ENCODE data around the gene HSPA14.

The HSPA14 gene, protein sequence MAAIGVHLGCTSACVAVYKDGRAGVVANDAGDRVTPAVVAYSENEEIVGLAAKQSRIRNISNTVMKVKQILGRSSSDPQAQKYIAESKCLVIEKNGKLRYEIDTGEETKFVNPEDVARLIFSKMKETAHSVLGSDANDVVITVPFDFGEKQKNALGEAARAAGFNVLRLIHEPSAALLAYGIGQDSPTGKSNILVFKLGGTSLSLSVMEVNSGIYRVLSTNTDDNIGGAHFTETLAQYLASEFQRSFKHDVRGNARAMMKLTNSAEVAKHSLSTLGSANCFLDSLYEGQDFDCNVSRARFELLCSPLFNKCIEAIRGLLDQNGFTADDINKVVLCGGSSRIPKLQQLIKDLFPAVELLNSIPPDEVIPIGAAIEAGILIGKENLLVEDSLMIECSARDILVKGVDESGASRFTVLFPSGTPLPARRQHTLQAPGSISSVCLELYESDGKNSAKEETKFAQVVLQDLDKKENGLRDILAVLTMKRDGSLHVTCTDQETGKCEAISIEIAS

DNA sequence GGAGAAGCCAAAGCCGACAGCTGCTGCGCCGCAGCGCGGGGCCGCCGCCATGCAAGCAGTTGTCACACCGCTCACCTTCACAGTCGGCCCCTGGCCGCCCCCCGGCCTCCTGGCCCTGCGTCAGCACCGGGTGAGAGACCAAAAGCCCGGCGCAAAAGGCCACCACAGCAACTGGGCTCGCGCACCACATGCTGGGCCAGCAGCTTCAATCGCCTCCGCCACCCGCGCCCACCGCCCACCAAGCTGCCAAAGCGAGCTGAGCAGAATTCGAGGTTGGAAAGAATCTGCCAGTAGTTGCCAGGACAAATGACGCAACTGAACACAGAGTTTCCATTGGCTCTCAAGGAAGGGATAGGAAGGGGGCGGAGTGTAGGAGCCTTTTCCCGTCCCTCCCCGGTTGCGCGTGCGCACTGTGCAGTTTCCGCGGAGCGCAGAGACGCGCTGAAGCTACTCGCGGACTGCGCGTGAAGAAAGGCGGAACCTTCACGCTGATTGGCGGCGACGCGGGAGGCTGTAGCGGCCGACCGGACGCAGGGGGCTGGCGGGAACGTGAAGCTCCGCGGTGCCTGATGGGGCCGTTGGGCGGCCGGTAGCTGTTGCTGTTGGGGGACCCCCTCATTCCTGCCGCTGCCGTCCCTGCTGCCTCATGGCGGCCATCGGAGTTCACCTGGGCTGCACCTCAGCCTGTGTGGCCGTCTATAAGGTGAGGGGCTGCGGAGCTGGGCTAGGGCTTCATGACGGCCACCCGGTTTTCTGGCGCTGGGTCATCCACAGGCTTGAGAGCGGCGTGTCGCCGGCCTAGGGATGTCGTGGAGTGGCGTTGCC lies at the start of gene HSPA14, which contains the start of the genes CDNF and MSANTD7:
TSS of gene HSPA14 (plus strand) at position 550 of the 825 bp plus-strand sequence. CDS start at position 647, 97 bp downstream.
TSS of gene CDNF (minus strand) at position 281 of the 825 bp plus-strand sequence. CDS start at position 190, 91 bp downstream.
TSS of gene MSANTD7 (plus strand) at position 550 of the 825 bp plus-strand sequence. CDS start 3,979 bp downstream, outside the sequence.
- TF ChIP-seq, protein P1, sequence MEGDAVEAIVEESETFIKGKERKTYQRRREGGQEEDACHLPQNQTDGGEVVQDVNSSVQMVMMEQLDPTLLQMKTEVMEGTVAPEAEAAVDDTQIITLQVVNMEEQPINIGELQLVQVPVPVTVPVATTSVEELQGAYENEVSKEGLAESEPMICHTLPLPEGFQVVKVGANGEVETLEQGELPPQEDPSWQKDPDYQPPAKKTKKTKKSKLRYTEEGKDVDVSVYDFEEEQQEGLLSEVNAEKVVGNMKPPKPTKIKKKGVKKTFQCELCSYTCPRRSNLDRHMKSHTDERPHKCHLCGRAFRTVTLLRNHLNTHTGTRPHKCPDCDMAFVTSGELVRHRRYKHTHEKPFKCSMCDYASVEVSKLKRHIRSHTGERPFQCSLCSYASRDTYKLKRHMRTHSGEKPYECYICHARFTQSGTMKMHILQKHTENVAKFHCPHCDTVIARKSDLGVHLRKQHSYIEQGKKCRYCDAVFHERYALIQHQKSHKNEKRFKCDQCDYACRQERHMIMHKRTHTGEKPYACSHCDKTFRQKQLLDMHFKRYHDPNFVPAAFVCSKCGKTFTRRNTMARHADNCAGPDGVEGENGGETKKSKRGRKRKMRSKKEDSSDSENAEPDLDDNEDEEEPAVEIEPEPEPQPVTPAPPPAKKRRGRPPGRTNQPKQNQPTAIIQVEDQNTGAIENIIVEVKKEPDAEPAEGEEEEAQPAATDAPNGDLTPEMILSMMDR (IDR thresholded peaks at IDR 0.05; ENCODE audit: low read depth, low read length): no peak
- DNase-seq (ENCODE audit: extremely low read depth, low read depth): peak; percentile 99

DNA sequence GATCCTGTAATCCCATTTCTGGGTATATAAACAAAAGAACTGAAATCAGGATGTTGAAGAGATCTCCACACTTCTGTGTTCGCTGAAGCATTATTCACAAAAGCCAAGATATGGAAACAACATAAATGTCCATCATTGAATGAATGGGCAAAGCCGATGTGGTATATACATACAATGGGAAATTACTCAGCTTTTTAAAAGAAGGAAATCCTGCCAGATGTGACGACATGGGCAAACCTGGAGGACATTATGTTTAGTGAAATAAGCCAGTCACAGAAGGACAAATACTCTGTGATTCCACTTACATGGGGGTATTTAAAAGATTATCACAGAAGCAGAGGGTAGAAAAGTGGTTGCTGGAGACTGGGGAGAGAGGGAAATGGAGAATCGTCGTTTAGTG lies 39.5 kb upstream of the HSPA14 start:
- DNase-seq (ENCODE audit: extremely low read depth, low read depth): no peak

DNA sequence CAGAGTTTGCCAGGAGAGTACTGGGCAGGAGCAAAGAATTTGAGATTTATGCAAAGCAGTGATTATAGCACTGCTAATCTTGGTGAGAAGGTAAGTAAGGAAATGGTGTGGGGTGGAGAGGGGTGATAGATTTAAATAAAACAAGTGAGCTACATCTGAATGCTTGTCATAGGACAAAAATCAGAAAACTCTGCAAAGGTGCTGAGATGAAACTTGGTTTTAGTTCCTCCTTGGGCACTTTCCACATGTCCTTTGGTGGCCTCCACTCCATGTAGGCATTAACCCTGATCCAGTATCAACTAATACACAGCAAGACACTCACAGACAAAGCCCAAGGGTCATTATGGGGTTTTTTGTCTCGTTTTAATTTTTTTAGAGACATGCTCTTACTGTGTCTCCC lies 37.7 kb upstream of the HSPA14 start:
- TF ChIP-seq, protein P1 (IDR thresholded peaks at IDR 0.05; ENCODE audit: low read depth, low read length): no peak
- DNase-seq (ENCODE audit: extremely low read depth, low read depth): no peak

More for the DNA sequence above, 39.5 kb upstream of the HSPA14 start:
- TF ChIP-seq, protein P1 (IDR thresholded peaks at IDR 0.05; ENCODE audit: low read depth, low read length): no peak

DNA sequence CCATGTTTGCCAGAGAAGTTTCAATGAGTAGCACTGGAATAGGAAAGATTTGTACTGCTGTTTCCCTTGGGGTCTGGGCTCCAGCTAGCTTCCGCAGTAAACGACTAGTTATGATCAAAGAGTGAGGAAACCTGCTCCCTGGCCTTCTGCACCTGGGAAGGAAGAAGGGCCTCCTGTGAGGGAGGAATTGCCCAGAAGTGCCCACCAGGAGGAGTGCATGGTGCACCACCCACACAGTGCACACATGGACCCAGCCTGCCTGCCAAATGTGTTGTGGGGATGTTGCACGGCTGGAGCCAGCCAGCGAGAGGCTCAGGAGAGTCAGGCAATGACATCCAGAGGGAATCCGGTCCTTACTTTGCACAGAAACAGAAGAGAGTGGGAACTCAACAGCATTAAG lies 36.4 kb upstream of the HSPA14 start:
- DNase-seq (ENCODE audit: extremely low read depth, low read depth): no peak

DNA sequence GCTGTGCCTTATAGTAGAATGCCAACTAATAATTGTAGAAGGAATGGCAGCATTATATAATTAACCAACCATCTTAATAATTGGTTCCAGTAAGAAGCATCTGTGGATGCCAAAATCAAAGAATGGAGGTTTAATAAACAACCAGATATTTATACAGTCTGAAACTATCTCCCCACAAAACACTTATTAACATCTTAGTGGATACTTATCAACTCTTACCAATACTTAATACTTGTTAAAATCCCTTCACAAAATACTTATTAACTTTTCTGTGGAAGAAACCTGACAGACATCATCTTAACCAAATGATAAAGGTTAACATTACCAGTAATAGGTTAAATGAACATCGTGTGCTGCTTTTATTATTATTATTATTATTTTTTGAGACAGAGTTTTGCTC lies 34.3 kb upstream of the HSPA14 start:
- no peak for DNase-seq (ENCODE audit: extremely low read depth, low read depth)
- TF ChIP-seq, protein P1 (IDR thresholded peaks at IDR 0.05; ENCODE audit: low read depth, low read length): no peak

More for the DNA sequence above, 36.4 kb upstream of the HSPA14 start:
- TF ChIP-seq, protein P1 (IDR thresholded peaks at IDR 0.05; ENCODE audit: low read depth, low read length): no peak; the same call in 1 of the 2 replicates

DNA sequence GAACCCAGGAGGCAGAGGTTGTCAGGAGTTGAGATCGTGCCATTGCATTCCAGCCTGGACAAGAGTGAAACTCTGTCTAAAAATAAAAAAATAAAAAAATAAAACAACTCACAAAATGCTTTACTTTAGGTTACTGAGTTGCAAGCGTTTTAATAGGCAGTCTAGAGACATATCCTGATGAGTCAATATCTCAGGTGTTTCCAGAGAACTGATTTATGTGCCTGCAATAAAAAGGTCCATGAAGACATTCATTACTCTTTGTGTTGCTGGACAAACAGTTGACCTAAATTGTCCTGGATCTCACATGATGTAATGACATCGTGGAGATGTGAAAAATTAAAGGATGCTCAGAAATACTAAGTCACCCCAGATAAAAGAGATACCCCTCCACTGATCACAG lies 31.8 kb upstream of the HSPA14 start:
- DNase-seq (ENCODE audit: extremely low read depth, low read depth): no peak
- TF ChIP-seq, protein P1 (IDR thresholded peaks at IDR 0.05; ENCODE audit: low read depth, low read length): no peak
